Ishikawa (cell line): ENCODE results near the gene GPR35.

ENCODE experiments used
- CEBPB ChIP-seq: IDR thresholded peaks from 2 replicates; pipeline ENCODE4 v1.6.1; 2012
- EGR1 ChIP-seq: IDR thresholded peaks from 2 replicates; pipeline ENCODE4 v1.6.1; 2012
- EP300 ChIP-seq: IDR thresholded peaks from 2 replicates; pipeline ENCODE4 v1.6.1; 2012; ENCODE audit warnings: borderline replicate concordance
- FOXM1 ChIP-seq: IDR thresholded peaks from 2 replicates; pipeline ENCODE4 v1.6.1; 2012; ENCODE audit warnings: low read depth, borderline replicate concordance
- MAX ChIP-seq: IDR thresholded peaks from 2 replicates; pipeline ENCODE4 v1.6.1; 2012
- REST ChIP-seq: IDR thresholded peaks from 2 replicates; pipeline ENCODE4 v1.6.1; 2012; ENCODE audit warnings: low read depth, mild to moderate bottlenecking
- TAF1 ChIP-seq: IDR thresholded peaks from 2 replicates; pipeline ENCODE4 v1.6.1; 2012; ENCODE audit warnings: low read depth, mild to moderate bottlenecking
- TCF12 ChIP-seq: IDR thresholded peaks from 2 replicates; pipeline ENCODE4 v1.6.1; 2012; ENCODE audit warnings: low read depth
- TEAD4 ChIP-seq: IDR thresholded peaks from 2 replicates; pipeline ENCODE4 v1.6.1; 2012
- USF1 ChIP-seq: IDR thresholded peaks from 2 replicates; pipeline ENCODE4 v1.6.1; 2012
- YY1 ChIP-seq: IDR thresholded peaks from 2 replicates; pipeline ENCODE4 v1.6.1; 2012; ENCODE audit warnings: low read depth
- ZBTB7A ChIP-seq: IDR thresholded peaks from 2 replicates; pipeline ENCODE4 v1.6.1; 2012; ENCODE audit warnings: low read depth

Gene GPR35

DNA sequence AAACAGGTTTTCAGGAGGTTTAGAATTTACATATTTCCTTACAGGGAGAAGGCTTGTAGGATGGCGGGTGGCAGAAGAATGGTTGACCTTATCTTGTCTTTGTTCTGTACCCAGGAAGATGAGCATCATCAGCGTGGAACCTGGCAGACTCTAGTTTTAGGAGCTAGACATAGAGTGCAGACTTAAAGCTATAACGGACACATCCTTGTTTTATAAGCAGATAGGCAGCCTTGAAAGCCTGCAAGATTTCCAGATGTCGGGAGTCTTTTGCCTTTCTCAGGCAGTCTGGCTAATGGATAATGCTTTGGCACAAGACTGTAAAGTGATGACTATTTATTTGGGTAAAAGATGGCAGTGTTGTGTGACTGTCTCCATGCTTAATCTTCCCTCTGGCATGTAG lies 45.7 kb downstream of the GPR35 start:
- no peak for TF ChIP-seq FOXM1
- no peak for TF ChIP-seq EGR1
- no peak for TF ChIP-seq TEAD4
- no peak for TF ChIP-seq REST

GRCh38 chr2:240672076-240672700 lies 46.9 kb downstream of the GPR35 start:
- no peak for TF ChIP-seq REST
- TF ChIP-seq TAF1, result no peak
- TF ChIP-seq ZBTB7A, result no peak
- TF ChIP-seq EP300, result no peak
- no peak for TF ChIP-seq MAX
- no peak for TF ChIP-seq YY1

GRCh38 chr2:240672701-240673190 lies 47.5 kb downstream of the GPR35 start:
- TF ChIP-seq YY1, result no peak
- TF ChIP-seq USF1, result no peak
- no peak for TF ChIP-seq TCF12
- no peak for TF ChIP-seq EGR1
- no peak for TF ChIP-seq TEAD4
- TF ChIP-seq CEBPB, result no peak
- TF ChIP-seq EP300, result no peak
